Stimulated activated naive CD4-positive, alpha-beta T cell (primary cell): ENCODE data around the gene TTLL6.

Source experiments
- DNase-seq, 6 experiments: peaks; one replicate each; lab custom pipeline; 2025; lab: John Stamatoyannopoulos, UW

TTLL6 gene

DNA sequence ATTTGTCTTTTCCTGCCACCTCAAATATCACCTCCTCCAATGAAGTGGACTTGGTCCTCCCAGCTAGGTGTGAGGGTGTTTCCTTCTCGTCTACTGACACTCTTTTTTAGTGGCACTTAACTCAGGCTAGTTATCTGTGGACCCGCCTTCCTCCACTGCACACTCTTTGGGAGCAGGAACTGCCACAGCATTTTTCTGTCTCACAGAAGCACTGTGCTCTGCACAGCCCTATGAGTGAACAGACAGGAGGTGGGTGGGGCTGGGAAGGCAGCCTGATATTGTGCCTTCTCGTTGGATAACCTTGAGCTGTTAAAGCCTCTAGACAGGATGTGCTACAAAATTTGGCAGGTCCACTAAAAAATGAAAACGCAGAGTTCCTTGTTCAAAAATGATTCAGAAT is 56.6 kb downstream of the TTLL6 start:
- no peak for DNase-seq

DNA sequence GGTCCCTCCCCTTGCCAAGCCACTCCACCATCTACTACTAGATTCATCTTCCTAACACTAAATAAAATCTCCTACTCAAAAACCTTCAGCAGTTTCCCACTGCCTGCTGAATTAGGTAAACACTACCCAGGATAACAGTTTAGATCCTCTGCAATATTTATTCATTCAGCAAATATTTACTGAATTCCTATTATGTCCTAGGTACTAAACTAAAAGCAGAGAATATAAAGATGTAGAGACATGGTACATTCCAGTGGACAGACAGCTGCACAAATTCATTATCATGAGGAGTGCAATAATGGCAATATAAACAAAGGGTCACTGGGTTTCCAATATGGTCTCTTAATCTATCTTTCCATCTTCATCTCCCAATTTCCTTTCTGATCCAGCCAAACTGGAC is 57.7 kb downstream of the TTLL6 start:
- no peak for DNase-seq

DNA sequence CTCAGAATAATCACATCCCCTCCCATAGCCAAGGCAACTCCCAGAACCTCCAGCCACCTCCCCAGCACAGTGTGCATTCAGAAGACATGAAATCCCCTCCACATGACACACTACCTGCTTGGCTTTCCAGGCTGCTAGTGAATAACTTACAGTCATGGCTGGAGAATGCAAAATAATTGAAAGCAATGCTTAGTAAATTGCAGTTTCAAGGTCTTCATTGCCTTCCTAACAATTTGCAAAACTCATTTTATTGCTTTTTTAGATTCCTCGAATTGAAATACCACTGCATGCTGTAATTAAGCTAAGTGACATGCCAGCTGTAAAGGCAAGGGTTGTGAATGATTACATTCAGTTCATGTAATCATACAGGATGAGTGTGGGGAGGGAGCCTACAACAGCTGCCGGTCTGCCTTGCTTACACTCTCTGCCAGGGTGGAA is 59.5 kb downstream of the TTLL6 start:
- DNase-seq, result no peak

DNA sequence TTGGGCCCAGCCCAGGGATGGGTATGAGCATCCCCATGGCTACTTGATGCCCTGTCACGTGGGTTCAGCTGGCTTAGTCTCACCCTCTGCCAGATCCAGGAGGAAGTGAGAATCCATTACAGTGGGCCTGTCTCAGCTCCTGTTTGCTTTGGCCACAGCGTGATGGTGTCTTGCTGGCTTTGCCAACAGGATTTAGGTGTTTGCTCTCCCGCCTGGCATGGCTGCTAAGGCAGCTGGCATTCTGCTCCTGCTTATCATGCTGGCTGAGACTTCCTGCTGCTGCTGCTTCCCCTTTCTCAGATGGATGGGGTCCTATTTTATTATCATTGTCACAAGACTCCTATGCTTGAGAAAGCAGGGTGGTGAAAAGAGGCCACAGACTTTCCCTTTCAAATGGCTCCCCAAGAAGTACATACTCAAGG is 60.2 kb downstream of the TTLL6 start:
- no peak for DNase-seq

DNA sequence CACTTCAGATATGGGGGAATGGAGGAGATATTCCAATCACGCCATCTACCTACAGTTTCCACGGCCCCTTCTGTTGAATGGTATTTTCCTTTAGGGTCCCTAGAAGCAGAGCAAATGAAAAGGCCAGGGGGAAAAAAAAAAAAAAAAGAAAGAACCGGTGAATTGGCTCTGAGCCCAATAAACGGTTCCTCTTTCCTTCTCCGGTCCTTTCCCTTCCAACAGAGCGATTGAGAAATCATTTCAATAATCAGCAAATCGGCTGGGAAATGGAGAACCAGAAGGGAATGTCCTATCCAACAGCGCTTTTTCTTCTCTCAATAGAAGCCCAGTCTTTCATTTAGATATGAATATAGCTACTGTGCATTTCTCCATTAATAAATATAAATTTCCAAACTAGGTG is 61.7 kb downstream of the TTLL6 start:
- DNase-seq, result no peak

DNA sequence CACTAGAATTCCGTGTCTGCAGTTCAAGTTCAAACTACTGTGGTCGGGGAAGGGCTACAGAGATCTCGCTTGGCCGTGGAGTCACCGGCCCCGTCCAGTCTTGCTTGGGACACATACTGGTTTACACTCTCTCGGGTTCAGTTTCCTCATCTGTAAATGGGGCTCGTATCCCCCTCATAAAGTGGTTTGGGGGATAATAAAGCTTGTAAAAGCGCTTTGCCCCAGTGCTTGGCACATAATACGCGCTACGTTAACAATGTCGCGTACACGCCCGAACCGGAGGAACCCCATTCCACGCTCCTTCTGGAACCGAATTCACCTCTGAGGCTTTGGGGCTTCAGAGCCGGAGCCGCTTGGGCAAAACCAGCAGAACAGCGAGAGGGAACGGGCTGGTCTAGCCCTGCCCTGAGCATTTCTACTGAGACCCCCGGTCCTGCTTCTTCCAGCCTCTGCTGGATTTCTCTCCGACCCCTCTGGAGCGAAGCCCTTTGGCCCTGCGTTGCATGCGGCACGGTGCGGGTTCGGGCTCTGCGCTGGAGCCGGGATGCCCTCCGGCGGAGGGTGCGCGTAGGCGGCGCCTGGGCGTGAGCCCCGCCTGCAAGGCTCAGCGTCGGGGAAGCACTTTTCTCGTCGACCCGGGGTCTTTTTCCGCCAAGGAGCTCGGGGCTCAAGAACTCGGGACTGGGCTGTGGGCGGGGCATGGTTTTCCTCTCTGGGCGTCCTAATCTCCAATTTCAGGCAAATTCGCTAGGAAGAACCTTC is 62.3 kb downstream of the TTLL6 start:
- no peak for DNase-seq

DNA sequence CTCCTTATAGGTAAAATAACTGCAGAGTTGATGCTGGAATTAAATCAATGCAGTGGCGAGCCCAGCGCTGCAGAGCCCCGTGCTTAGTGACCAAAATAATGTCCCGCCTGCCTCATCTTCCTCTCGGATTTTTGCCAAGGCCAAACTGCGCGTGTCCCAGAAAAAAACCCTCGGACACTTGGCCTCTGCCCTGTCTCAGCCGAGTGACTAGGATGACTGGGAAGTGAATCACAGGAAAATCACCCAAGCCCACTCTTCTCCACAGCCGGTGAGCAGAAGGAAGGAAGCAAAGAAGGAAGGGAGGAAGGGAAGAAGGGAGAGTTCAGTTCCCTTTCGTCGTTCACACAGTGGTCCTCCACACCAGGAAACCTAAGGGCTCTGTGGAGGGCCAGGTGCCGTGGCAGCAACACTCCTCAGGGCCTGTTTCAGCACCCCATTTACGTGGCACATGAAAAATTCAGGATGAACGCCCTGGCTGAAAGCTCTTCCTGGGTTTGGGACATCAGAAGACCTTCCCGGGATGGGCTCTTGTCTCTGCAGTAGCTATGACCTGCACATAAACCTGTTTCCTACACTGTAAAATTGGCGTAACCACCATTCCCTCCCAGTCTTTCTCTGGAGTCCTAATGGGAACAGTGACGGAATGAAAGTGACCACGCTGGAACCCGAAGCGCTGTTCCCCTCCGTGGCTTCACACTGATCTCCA is 63.1 kb downstream of the TTLL6 start:
- DNase-seq, result no peak

DNA sequence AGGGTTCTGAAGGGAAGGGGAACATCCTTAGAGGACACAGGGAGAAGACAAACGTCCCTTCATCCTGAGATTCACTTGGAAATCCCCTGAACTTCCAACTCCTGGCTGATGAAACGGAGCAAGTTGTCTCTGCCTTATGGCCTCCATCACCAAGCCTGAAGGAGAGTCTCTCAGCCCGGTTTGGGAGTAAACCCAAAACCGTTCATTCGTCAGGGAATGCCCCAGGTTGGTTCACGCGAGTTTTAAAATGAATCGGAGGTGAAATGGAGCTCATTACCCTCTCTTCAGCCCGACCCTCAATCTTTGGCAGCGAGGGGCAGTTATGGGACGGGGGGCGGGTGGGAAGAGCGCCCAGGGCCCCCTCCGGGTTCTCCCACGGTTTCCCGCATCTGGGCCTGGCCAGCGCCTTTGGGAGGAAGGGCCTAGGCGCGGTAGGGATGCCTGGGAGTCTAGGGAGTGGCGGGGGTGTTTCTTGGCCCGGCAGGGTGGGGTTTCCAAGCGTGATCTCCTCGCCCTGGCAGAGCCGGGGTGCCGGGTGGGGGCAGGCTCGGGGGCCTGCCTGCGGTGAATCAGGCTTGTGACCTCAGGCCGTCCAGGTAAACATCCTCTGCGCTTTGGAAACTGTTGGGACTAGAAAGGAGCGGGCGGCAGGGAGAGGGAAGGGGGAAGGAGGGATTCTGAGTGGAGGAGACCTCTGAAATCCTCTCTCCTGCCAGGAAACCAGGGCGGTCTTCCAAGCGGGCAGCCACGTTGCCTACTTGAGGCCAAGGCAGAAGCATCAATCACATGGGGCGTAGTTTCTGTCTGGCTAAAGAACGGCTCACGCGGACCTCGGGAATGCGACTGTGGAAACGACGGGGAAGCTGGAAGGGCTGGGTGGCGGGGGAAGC is 64.4 kb downstream of the TTLL6 start:
- DNase-seq, result no peak

DNA sequence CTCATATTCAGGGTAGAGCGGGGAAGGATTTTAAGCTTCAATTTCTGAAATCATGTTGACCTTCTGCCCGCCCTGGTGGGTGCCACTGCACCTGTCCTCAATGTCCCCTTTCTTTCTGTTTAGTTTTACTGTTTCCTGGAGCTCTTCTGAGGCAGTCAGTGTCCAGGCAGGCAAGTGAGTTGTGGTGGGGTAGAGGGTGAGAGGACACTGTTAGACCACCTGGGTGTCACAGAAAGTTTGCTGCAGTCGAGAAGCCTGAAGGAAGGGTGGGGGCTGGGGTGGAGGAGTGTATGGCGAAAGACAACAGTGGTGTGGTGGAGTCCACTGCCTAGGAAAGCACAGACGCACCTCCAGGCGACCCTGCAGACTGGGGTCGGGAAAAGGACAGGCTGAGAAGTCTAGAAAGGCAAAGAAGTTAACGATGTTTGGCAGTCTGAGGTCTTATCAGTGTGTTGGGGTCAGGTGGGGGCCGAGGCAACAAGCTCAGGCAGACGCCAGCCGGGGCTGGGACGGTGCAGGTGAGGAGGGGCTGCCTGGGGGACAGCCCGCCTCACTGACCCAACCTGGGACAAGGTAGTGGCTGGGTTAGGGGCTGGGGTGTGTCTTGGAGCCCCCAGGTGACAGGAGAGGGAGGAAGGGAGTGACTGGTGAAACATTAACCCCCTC is 65.2 kb downstream of the TTLL6 start:
- DNase-seq, result no peak

DNA sequence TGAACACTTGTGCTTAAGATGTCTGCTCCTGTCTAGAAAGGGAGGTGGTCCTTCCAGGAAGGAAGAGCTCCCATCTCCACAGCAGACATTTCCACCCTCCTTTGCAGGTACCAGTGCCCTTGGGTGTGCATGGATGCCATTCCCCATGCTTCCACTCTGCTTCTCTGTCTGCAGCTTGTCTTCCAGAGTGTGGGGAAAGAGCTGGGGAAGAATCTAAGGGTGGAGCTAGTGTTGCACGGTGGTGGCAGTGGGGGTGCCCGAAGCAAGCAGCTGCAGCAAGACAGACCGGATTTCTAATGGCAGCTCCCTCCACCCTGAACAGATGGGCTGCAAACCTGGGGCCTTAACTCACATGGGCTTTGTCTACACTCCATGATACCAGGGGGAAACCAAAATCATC is 65.9 kb downstream of the TTLL6 start:
- no peak for DNase-seq

DNA sequence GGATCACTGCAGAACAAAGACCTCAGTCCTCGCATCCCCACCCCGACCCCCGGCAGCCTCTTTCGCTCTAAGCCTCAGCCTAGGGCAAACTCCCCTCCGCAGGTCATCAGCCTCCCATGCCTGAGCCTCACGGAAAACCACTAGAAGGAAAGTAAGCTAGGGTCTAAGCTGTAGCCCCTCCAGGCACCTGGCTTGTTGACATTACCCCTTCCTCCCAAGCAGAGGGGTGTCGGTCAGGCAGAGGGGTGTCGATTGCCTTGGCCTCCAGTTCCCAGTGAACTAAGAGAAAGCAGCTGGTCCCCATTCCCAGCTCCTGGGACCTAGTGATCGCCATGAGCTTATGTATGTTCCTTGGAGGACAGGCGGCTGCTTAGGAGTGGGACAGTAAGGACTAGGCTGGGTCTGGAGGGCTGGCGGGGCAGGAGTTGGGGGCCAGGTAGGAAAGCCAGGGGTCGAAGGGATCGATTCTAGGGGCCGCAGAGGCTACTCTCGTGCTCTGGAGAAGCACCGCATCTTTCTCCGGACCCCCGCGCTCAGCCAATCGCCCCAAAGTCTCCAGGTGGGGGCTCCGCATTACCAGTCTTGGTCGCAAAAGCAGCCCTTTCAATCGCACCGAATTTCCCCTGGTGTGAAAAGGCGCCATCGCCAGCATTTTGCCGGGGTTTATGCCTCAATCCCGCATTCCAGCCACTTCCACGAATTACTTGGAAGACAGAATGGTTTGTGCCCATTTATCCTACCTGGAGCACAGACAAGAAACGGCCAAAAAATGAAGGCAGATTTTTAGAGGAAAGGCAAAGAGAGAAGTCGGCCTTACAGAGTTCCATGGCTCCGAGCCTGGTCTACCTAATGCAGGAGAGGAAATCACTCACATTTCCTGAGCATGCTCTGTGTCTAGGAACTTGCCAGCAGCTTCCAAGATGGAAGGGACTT is 67.1 kb downstream of the TTLL6 start:
- no peak for DNase-seq

DNA sequence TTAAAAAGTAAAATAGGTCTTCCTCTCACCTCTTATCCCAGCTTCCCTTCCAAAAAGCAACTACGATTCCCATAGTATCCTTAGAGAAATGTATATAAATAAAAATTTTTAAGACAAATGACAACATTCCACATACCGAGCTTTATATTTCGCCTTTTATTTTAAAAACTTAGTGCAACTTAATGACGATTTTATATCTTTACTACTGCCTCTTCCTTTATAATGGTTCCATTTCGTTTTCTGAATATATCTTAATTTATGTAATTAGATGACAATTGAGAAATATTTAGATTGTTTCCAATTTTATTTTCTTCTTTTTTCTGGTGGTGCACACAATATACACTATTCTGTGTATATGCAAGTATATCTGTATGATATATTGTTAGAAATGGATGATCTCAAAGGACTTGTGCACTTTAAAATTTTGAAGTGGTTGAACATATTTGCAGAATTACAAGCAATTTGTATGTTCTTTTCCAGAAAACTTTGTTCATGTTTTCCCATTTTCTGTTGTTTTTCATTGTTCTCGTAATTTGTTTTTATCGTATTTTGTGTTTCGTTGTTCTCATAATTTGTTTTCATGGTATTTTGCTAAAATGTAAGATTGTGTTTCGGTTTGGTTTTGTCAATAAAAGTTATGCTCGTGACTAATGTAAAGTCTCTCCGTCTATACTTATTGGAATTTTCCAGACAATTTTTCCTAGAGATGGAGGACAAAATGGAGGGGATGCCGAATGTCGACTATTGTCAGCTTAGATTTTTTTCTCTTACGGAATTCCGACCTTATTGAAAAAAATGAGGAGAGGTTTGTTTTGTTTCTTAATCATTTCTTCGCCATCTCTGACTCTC is 68.1 kb downstream of the TTLL6 start:
- no peak for DNase-seq

DNA sequence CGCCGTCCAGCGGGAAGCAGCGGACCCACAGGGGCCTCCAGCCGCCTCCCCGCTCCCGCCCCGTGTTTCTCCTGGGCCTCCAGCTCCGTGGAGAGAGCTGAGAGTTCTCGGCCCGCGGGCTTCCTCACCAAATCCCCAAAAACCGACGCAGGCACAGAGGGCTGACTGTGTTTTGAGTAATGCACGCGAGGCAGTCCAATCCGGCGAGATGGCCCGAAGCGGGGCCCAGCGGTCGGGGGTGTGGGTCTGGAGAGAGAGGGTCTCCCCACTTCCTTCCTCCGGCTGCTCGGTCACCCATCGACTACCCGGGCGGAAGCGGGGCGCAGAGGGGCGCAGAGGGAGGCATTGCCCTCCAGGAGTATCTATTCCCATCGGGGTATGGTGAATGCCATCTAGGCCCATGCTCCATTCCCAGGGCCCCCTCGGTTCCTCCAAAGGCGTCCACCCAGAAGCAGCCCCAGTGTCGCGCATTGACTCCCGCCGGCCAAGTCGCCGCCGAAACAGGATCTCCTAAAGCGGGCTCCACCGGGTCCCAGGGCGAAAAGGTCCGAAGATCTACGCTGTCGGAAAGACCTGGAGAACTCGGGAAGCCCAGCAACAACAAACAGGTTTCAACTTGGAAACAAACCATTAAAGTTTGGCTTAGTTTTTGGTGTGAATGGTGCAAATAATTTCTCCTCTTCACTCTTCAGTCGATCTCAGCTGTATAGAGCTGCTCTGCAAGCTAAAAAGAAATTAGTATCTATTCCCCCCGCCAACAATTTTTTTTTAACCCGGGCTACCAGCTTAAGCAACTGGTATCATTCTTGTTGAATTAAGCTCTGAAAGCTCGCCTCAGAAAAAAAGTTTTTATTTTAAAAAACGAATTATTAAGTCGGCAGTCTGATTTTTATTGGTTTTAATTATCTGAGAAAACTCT is 69.3 kb downstream of the TTLL6 start:
- DNase-seq, result no peak

DNA sequence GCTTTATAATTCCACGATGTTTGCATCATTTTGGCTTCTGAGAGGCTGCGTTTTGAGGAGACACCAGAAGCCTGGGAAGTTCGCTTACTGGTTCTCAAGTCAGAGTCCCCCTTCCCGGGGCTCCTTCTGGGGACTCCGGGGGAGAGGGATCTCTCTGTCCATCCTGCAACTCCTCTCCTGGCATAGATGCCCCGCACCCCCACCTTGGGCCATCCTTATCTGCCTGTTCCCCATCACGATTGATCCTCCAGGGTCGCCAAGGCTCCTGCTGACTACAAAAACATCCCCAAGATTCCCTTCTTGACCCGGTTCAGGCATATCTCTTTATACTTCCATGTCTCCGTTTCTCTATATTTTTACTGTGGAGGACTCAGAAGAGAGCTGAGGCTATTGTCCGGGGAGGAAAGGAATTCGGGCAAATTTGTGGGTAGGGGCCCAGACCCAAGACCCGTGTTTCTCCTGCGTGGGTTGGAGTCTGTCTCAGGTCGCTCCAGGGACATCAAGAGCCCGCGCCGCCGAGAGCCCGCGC is 70.0 kb downstream of the TTLL6 start:
- no peak for DNase-seq

DNA sequence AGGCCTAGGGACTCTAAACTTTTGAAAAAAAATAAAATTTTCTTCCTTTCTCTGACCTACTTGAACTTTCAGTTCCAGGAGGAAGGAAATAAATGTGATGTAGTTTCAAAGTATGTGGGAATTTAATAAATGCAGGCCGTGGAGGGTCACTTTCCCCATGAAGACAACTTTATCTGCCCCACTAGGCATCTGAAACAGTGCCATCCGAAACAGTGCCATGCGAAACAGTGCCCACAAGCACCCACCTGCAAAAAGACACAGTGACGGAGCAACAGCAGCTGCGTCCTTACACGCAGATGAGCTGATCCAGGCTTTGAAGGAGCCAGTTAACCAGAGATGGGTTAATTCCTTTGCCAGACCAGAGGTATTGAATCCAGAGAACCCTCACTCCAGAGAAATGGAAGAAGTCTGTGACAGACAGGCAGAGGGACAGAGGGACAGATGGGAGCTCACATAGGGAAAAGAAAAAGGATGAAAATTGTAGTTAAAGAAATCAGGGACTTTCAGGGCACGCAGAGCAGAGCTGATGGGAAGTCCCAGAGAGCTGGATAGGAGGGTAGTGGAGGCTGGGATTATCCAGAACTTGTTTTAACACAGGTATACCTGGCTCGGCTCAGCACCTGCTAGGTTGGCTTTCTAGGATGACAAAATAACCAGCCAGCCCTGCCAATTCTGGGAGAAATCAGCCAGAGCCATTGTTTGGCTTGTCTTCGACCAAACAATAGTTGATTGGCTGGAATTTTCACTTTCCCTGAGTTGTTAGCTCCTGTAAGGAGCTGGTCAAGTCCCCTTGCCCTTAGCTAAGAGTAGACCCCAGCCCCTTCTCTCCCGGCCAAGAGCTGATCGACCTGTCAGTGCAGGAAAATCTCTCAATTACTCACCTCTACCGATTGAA is 71.4 kb downstream of the TTLL6 start:
- DNase-seq, result no peak

DNA sequence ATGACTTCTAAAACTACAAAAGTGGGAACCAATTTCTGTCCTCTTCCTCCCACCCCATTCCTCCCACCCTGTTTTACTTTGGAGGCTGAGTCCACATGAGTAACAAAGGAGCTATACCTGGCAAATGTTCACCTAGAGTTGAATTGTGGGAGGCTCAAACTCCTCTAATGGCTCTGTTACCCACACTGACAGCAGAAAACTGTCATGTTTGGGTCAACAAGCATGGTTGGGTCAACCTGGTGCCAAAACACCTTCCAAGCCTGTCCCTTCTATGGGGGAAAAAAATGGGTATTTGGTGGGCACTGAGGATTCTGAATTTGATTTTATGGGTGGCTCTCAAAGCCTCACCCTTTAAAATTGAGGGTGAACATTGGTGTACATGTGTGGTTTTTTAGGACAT is 76.5 kb downstream of the TTLL6 start:
- DNase-seq, result no peak

DNA sequence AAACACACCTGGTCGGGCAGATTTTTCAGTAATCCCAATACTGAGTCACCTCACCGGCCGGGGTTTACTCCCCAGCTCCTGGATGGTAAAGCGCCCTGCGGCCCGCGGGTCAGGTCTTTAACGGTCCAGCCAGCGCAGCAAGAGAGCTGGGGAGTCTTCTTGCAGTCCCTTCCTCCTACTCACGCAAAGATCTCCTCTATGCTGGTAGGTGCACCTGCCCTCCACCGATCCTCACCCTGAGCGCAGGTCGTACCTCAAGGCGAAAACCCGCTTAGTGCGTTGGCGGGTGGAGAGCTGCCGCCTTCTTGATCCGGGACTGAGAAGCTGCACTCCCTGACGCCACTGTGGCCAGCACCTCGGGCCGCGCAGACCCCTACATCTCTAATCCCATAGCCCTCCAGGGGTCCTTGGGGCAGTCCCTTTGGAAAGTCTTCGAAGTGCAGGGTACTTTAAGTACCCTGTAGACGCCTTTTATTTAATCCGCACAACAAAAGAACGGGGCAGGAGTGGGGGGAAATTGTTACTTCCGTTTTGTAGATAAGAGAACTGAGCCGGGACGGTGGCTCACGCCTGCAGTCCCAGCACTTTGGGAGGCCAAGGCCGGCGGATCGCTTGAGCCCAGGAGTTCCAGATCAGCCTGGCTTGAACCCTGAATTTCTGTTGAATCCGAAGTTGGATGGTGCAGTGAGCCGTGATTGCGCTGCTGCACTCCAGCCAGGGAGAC is 78.1 kb downstream of the TTLL6 start:
- DNase-seq, result no peak
